Heart right ventricle (tissue), 16 donors: ENCODE data around the gene ATP4A. TPM values are rescaled to one million over a fixed set of nuclear protein-coding genes. Genes with fewer than 3 reads are reported as not detected.
A peak's percentile ranks its signal among the peaks of the same experiment; 100 is the strongest.

ENCODE experiments used
- ATAC-seq, 8 donors: fragments of 200-7000 bp; cut with Tn5 transposase; one replicate each; pipeline ENCODE4 v1.9.1; 2020; ENCODE audit warnings: mild to moderate bottlenecking in 8 of 8, moderate library complexity in 8 of 8, moderate number of reproducible peaks in 1 of 8
- DNase-seq, 2 donors: peaks; one replicate each; pipeline ENCODE4 v3.0.0-alpha.2; 2020
- H3K27ac ChIP-seq, 10 donors: fragments of 200-600 bp; sonication (generic) in 2 of 10; one replicate each; pipeline versions ENCODE4 v1.5.0 to v1.8.0; 2020 to 2022; ENCODE audit warnings: mild to moderate bottlenecking in 3 of 10
- H3K27me3 ChIP-seq, 7 donors: fragments of 200-600 bp; one replicate each; pipeline ENCODE4 v1.8.0; 2021 to 2022; ENCODE audit warnings: mild to moderate bottlenecking in 2 of 7
- H3K36me3 ChIP-seq, 9 donors: fragments of 200-600 bp; sonication (generic) in 1 of 9; one replicate each; pipeline versions ENCODE4 v1.5.0 to v1.8.0; 2020 to 2022; ENCODE audit warnings: mild to moderate bottlenecking in 2 of 9
- H3K4me1 ChIP-seq, 9 donors: fragments of 200-600 bp; sonication (generic) in 1 of 9; one replicate each; pipeline versions ENCODE4 v1.5.0 to v1.8.0; 2020 to 2022; ENCODE audit warnings: mild to moderate bottlenecking in 4 of 9
- H3K4me3 ChIP-seq, 10 donors: fragments of 200-600 bp; sonication (generic) in 2 of 10; one replicate each; pipeline versions ENCODE4 v1.5.0 to v1.8.0; 2020 to 2022; ENCODE audit warnings: mild to moderate bottlenecking in 7 of 10, moderate library complexity in 2 of 10
- H3K9me3 ChIP-seq, 11 donors: fragments of 200-600 bp in 10 of 11; sonication (generic) in 2 of 11; one replicate each; pipeline versions ENCODE4 v1.5.0 to v1.8.0; 2013 to 2022; ENCODE audit warnings: mild to moderate bottlenecking in 2 of 11, control low read depth in 1 of 11, moderate library complexity in 1 of 11
- CTCF ChIP-seq, 9 donors: fragments of 200-600 bp; sonication (generic) in 2 of 9; IDR thresholded peaks; one replicate each; pipeline versions ENCODE4 v1.5.0 to v1.8.0; 2021 to 2022; ENCODE audit warnings: antibody characterized with exemption in 9 of 9, mild to moderate bottlenecking in 5 of 9, moderate library complexity in 1 of 9
- WGBS, 2 donors: extraction: QIAGEN DNeasy Blood & Tissue Kit; methylation state at CpG; one replicate each; pipeline ENCODE4 v1.1.7; 2013; ENCODE audit warnings: inconsistent platforms in 1 of 2; 5-methylcytosine and 5-hydroxymethylcytosine counted together
- intact Hi-C, 10 donors: fragments of 100-400 bp; cut with DNase I; formaldehyde crosslinking; loops; one replicate each; pipeline versions ENCODE4 v1.11.1 to v1.14.2; 2022
- polyA plus RNA-seq, 2 donors: library from polyadenylated mRNA; stranded (reverse); fragments of 200-250 nt; gene quantifications; one replicate each; pipeline ENCODE4 v1.2.3, GENCODE V29; 2013
- total RNA-seq, 10 donors: library from RNA; stranded (reverse); fragmentation: NEBNext Ultra II Directional in 3 of 10; extraction: Animal tissue kit (Norgen Biotek cat#: 25700) in 3 of 10; gene quantifications; one replicate each; pipeline versions ENCODE4 v1.2.1 to v1.2.4, GENCODE V29; 2021 to 2023
- donor health status: Arrhythmogenic right ventricular cardiomyopathy.
- donor health status: ischemic (EF 13 %, LVEDD 7.1; RV severe dilation, severe dysfunction).
- donor health status: healthy with polysubstance abuse.
- donor health status: DM: no; HTN: yes; CAD: no.
- donor health status: DM: no; HTN: no; CAD: no.
- donor health status: ischemic (EF 25% LVEDD 6.9; RV normal size, moderate dysfunction).
- donor health status: ischemic (EF 25% LVEDD 5.7; RV mildly dilated, moderate dysfunction).
- donor health status: healthy.
- donor health status: DM: yes; HTN: yes; CAD: no.
- donor health status: Ischemic cardiomyopathy.
- donor health status: ischemic (EF 35%, LVEDD 5.7; RV mildly dilated, moderate dysfunction).
- donor health status: nonischemic (EF 11% LVEDD 7.7; RV severe dilation, severe dysfunction).
- donor health status: DM: yes; HTN: yes; CAD: no.
- donor health status: PGD.
- donor health status: ischemic (EF 29% LVEDD 5.4; RV normal size, mild dysfunction).
- donor health status: nonischemic (EF 23%, LVEDD 6.1; RV moderate dilation, normal function).

The ATP4A gene
- total and polyA plus RNA-seq, 12 donors: not detected

DNA sequence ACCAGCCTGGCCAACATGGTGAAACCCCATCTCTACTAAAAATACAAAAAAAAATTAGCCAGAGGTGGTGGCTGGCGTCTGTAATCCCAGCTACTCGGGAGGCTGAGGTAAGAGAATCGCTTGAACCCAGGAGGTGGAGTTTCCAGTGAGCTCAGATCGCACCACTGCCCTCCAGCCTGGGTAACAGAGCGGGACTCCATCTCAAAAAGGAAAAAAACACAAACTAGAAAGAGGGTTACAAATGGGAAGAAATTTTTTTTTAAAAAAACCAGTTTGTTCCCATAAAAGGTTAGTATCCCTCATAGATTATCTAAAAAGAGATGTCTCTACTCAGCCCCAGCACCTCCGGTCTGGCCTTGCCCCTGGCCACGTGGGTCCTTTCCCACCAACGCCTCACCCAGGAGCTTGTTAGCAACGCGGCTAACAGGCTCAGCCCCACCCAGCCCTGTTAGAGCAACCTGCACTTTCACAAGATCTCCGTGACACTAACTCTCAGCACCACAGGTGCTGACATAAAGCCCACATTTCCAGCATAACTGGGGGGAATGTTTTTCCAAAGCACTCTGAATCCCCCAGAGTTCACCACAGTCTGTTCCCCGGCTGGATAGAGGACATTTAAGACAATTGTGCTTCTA, 54.3 kb downstream of the ATP4A start:
- H3K4me3 ChIP-seq: peak overlapping the region in 4 of 10 donors; percentile 42 to 56 (median 46)
- peaks cover 0 to 17% (median 13%) of the 10 kb centered on the region in 9 donors for H3K4me1 ChIP-seq
- intact Hi-C loops: loop anchor here in 1 of 10 donors (5.0 kb wide), 1 partner anchor 78 kb away; the partner anchor contains the start of gene PMIS2
- WGBS, 2 donors: 27 to 34% methylated on average over 12 of the region's 12 CpGs
- peaks cover 0 to 70% (median 53%) of the 10 kb centered on the region in 7 donors for H3K27me3 ChIP-seq
- H3K9me3 ChIP-seq: no peaks in the 10 kb centered on the region
- H3K36me3 ChIP-seq: no peaks in the 10 kb centered on the region
- DNase-seq (no peak), ATAC-seq (peak in 1 of 8 donors; percentile 32)
- H3K27ac ChIP-seq: no peak overlapping the region
- no peak for TF ChIP-seq CTCF (IDR thresholded peaks at IDR 0.05)

GRCh38 chr19:35508129-35508528, 55.3 kb downstream of the ATP4A start:
- TF ChIP-seq CTCF (IDR thresholded peaks at IDR 0.05): no peak
- no peak overlapping the region for H3K27ac ChIP-seq
- WGBS, 2 donors: 87 to 89% methylated on average over 3 of the region's 3 CpGs
- ATAC-seq: no peak
- H3K4me1 ChIP-seq: peaks cover 0 to 17% (median 13%) of the 10 kb centered on the region in 9 donors
- H3K9me3 ChIP-seq: no peaks in the 10 kb centered on the region
- no peak for DNase-seq
- intact Hi-C loops: loop anchor here in 1 of 10 donors (5.0 kb wide), 1 partner anchor 79 kb away; the partner anchor contains the start of gene PMIS2
- no peak overlapping the region for H3K4me3 ChIP-seq
- H3K27me3 ChIP-seq: peaks cover 0 to 60% (median 44%) of the 10 kb centered on the region in 7 donors
- no peaks in the 10 kb centered on the region for H3K36me3 ChIP-seq

- WGBS, 2 donors: 80 to 83% methylated on average over 11 of the region's 11 CpGs
- DNase-seq: no peak
- peaks cover 0 to 17% (median 13%) of the 10 kb centered on the region in 9 donors for H3K4me1 ChIP-seq
- H3K36me3 ChIP-seq: no peaks in the 10 kb centered on the region
- H3K4me3 ChIP-seq: no peak overlapping the region
- no peak for ATAC-seq
- H3K27me3 ChIP-seq: peaks cover 0 to 54% (median 38%) of the 10 kb centered on the region in 7 donors
- H3K9me3 ChIP-seq: no peaks in the 10 kb centered on the region
- no peak overlapping the region for H3K27ac ChIP-seq
- no peak for TF ChIP-seq CTCF (IDR thresholded peaks at IDR 0.05)
- intact Hi-C loops: loop anchor here in 1 of 10 donors (5.0 kb wide), 1 partner anchor 80 kb away; the partner anchor contains the start of gene PMIS2
Measured at GRCh38 chr19:35507561-35507960, 55.9 kb downstream of the ATP4A start.

DNA sequence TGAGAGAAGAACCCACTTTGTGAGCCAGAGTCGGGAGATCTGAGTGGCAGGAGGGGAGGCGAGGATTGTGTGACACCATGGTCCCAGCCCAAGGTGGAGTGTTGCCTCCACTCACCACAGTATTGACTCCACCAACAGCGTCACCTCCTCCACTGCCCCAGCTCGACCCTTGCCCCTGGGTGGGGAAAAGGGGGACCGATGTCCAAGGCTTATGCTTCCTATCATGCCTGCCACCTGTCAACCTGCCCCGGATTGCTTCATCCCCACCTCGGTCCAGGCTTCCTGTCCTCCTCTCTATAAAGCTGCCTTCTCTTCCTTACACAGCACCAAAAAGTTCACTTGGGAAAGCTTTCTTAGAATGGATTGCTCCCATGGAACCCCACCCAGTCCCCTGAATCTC, 57.4 kb downstream of the ATP4A start:
- Histone ChIP-seq H3K36me3 (no peaks in the 10 kb centered on the region), H3K9me3 (no peaks in the 10 kb centered on the region), H3K4me3 (no peak overlapping the region), H3K27ac (no peak overlapping the region), H3K4me1 (peaks cover 0 to 17% (median 13%) of the 10 kb centered on the region in 9 donors), H3K27me3 (peaks cover 0 to 39% (median 23%) of the 10 kb centered on the region in 7 donors)
- TF ChIP-seq CTCF (IDR thresholded peaks at IDR 0.05): no peak
- intact Hi-C loops: loop anchor here in 1 of 10 donors (5.0 kb wide), 1 partner anchor 81 kb away; the partner anchor contains the start of gene PMIS2
- WGBS, 2 donors: 79 to 87% methylated on average over 7 of the region's 7 CpGs
- ATAC-seq: no peak
- DNase-seq: no peak
